HepG2 (cell line): Measurements from ENCODE around the gene CACNA1I. TPM values are rescaled to one million over a fixed set of nuclear protein-coding genes. Genes with fewer than 3 reads are reported as not detected.

Source experiments
- AFF4 ChIP-seq: sonication (generic); formaldehyde crosslinking; IDR thresholded peaks from 2 replicates; pipeline ENCODE4 v1.4.0; 2020; ENCODE audit warnings: missing genetic modification reagents
- HNF1B ChIP-seq: sonication (generic); formaldehyde crosslinking; IDR thresholded peaks from 2 replicates; pipeline ENCODE4 v1.5.1; 2020; ENCODE audit warnings: mild to moderate bottlenecking, moderate library complexity, missing genetic modification reagents
- MXD3 ChIP-seq: IDR thresholded peaks from 2 replicates; pipeline ENCODE4 v1.6.1; 2016; ENCODE audit warnings: mild to moderate bottlenecking, missing biosample characterization, missing genetic modification reagents
- NR3C1 ChIP-seq: sonication (generic); formaldehyde crosslinking; IDR thresholded peaks from 2 replicates; pipeline ENCODE4 v1.4.0; 2020; ENCODE audit warnings: missing genetic modification reagents
- TCF7L2 ChIP-seq: IDR thresholded peaks from 2 replicates; pipeline ENCODE4 v1.6.1; 2011; ENCODE audit warnings: mild to moderate bottlenecking, low read depth, low read length, moderate library complexity
- ZNF280D ChIP-seq: sonication (generic); formaldehyde crosslinking; IDR thresholded peaks from 2 replicates; pipeline ENCODE4 v1.5.1; 2020; ENCODE audit warnings: mild to moderate bottlenecking, missing genetic modification reagents
- ZSCAN12 ChIP-seq: sonication (generic); formaldehyde crosslinking; IDR thresholded peaks from 2 replicates; pipeline ENCODE4 v1.9.0; 2021; ENCODE audit warnings: mild to moderate bottlenecking, missing genetic modification reagents
- polyA plus RNA-seq, 8 experiments: library from polyadenylated mRNA; depleted of rRNA in 3 of 8; stranded (reverse) in 7 of 8; unstranded in 1 of 8; fragments of >200 nt; fragmentation: Illumina TruSeq in 4 of 8; extraction: Trizol in 4 of 8; gene quantifications; 2 replicates each; pipeline versions ENCODE4 v1.2.1 to v1.2.3, GENCODE V29; 2011 to 2016; ENCODE audit warnings: low read depth in 4 of 8, missing spikeins in 1 of 8, mixed read lengths in 1 of 8; ENCODE audit not compliant: insufficient read depth in 1 of 8
- total RNA-seq, 5 experiments: library from RNA; depleted of rRNA; stranded (reverse); fragments of >200 nt; fragmentation: Illumina TruSeq; extraction: Trizol; gene quantifications; 2 replicates each; pipeline ENCODE4 v1.2.3, GENCODE V29; 2016; ENCODE audit warnings: low read depth in 1 of 5

CACNA1I gene
- total and polyA plus RNA-seq, 2 of the 13 experiments (the other 11 are each of a cell fraction or from before 2014, with no cell fraction given) = not detected

GRCh38 chr22:39614442-39614841, 43.9 kb downstream of the CACNA1I start (continued):
- no peak for TF ChIP-seq AFF4
- no peak for TF ChIP-seq ZNF280D
- TF ChIP-seq HNF1B = no peak
- TF ChIP-seq TCF7L2 = no peak
- TF ChIP-seq MXD3 (CRISPR knock-in tag) = no peak
- no peak for TF ChIP-seq ZSCAN12 (CRISPR knock-in tag)
- no peak for TF ChIP-seq NR3C1 (CRISPR knock-in tag)
